Keratinocyte (primary cell): ENCODE data around the gene WFDC10B.

Experiments
- EZH2 ChIP-seq: IDR thresholded peaks from one replicate; pipeline ENCODE4 v1.6.1; 2012; ENCODE audit warnings: inconsistent platforms, mild to moderate bottlenecking, low read length, moderate library complexity
- TF ChIP-seq, protein P1 (sequence below), 3 experiments: IDR thresholded peaks in 1 of 3; conservative IDR thresholded peaks in 1 of 3; optimal IDR thresholded peaks in 1 of 3; 2 replicates in 2 of 3; 3 replicates in 1 of 3; pipeline versions ENCODE3 to v1.5.1; 2011; ENCODE audit warnings: low read length in 3 of 3, mild to moderate bottlenecking in 3 of 3, moderate library complexity in 2 of 3, control low read depth in 1 of 3, inconsistent platforms in 1 of 3; ENCODE audit not compliant: insufficient read depth in 2 of 3; ENCODE audit errors: extremely low read depth in 1 of 3

GRCh38 chr20:45639687-45640086 is 65.1 kb downstream of the WFDC10B start:
- TF ChIP-seq, protein P1, sequence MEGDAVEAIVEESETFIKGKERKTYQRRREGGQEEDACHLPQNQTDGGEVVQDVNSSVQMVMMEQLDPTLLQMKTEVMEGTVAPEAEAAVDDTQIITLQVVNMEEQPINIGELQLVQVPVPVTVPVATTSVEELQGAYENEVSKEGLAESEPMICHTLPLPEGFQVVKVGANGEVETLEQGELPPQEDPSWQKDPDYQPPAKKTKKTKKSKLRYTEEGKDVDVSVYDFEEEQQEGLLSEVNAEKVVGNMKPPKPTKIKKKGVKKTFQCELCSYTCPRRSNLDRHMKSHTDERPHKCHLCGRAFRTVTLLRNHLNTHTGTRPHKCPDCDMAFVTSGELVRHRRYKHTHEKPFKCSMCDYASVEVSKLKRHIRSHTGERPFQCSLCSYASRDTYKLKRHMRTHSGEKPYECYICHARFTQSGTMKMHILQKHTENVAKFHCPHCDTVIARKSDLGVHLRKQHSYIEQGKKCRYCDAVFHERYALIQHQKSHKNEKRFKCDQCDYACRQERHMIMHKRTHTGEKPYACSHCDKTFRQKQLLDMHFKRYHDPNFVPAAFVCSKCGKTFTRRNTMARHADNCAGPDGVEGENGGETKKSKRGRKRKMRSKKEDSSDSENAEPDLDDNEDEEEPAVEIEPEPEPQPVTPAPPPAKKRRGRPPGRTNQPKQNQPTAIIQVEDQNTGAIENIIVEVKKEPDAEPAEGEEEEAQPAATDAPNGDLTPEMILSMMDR (optimal IDR thresholded peaks at IDR 0.05 in 1 of 3, IDR thresholded peaks at IDR 0.05 in 1 of 3, conservative IDR thresholded peaks at IDR 0.05 in 1 of 3; ENCODE audit: extremely low read depth in 1 of 3, insufficient read depth in 2 of 3, low read length in 3 of 3) = no peak
- no peak for TF ChIP-seq EZH2
